Ovary (tissue), 9 donors: ENCODE measurements around the gene NELFB. TPM values are rescaled to one million over a fixed set of nuclear protein-coding genes. Genes with fewer than 3 reads are reported as not detected.

Experiments used
- DNase-seq, 5 donors: peaks; one replicate each; pipeline ENCODE4 v3.0.0-alpha.2; 2019 to 2020
- H3K27ac ChIP-seq, 2 donors: fragments of 200-600 bp; one replicate each; pipeline versions ENCODE4 v1.5.1 to v1.8.0; 2019 to 2022
- H3K27me3 ChIP-seq: fragments of 200-600 bp; one replicate; pipeline ENCODE4 v1.8.0; 2022
- H3K36me3 ChIP-seq: fragments of 200-600 bp; sonication (generic); one replicate; pipeline ENCODE4 v1.5.1; 2019
- H3K4me1 ChIP-seq: one replicate; pipeline ENCODE4 v1.8.1; 2013; ENCODE audit warnings: mild to moderate bottlenecking, moderate library complexity; ENCODE audit not compliant: insufficient read depth
- H3K4me3 ChIP-seq: fragments of 200-600 bp; sonication (generic); one replicate; pipeline ENCODE4 v1.5.1; 2017
- H3K9me3 ChIP-seq, 2 donors: fragments of 200-600 bp in 1 of 2; sonication (generic) in 1 of 2; one replicate each; pipeline versions ENCODE4 v1.5.1 to v1.8.1; 2013 to 2019; ENCODE audit warnings: mild to moderate bottlenecking in 1 of 2, moderate library complexity in 1 of 2
- CTCF ChIP-seq, 3 donors: fragments of 450-650 bp in 2 of 3; fragments of 200-600 bp in 1 of 3; IDR thresholded peaks; one replicate each; pipeline versions ENCODE4 v1.5.1 to v1.8.0; 2016 to 2022; ENCODE audit warnings: antibody characterized with exemption in 3 of 3, mild to moderate bottlenecking in 1 of 3
- EP300 ChIP-seq: sonication (generic); formaldehyde crosslinking; IDR thresholded peaks from one replicate; pipeline ENCODE4 v1.6.1; 2017; ENCODE audit warnings: antibody characterized with exemption
- POLR2A ChIP-seq: fragments of 450-650 bp; IDR thresholded peaks from one replicate; pipeline ENCODE4 v1.6.1; 2017; ENCODE audit warnings: antibody characterized with exemption, mild to moderate bottlenecking, moderate library complexity
- WGBS, 3 donors: extraction: QIAGEN DNeasy Blood & Tissue Kit in 1 of 3; methylation state at CpG; one replicate each; pipeline versions ENCODE4 v1.1.5 to v1.1.7; 2013 to 2017; 5-methylcytosine and 5-hydroxymethylcytosine counted together
- intact Hi-C, 4 donors: fragments of 100-400 bp; cut with DNase I; formaldehyde crosslinking; loops; one replicate each; pipeline versions ENCODE4 v1.11.0 to v1.15.1; 2022 to 2023
- polyA plus RNA-seq, 2 donors: library from polyadenylated mRNA; stranded (reverse); fragments of 200-250 nt in 1 of 2; fragments of 350-450 nt in 1 of 2; fragmentation: Illumina TruSeq in 1 of 2; extraction: RNeasy Lipid Tissue Mini Kit (QIAGEN cat#74804) in 1 of 2; gene quantifications; one replicate each; pipeline ENCODE4 v1.2.3, GENCODE V29; 2013 to 2014
- total RNA-seq, 7 donors: library from RNA; depleted of rRNA in 2 of 7; stranded (reverse); fragments of >200 nt in 2 of 7; fragmentation: NEBNext Ultra II Directional in 3 of 7; extraction: Animal tissue kit (Norgen Biotek cat#: 25700) in 3 of 7; gene quantifications; one replicate each; pipeline versions ENCODE4 v1.1.0 to v1.2.4, GENCODE V29; 2016 to 2023
- donor health status: DM: no; HTN: no; CAD: no; lungs with moderate emphysema.
- donor health status: DM: no; HTN: no; CAD: no.
- donor health status: Bipolar disorder and iron deficiency.
- donor health status: DM: yes; HTN: yes; CAD: no.
- donor health status: DM: no; HTN: no; CAD: no.
- donor health status: DM: yes; HTN: yes; CAD: no.

NELFB gene
- total and polyA plus RNA-seq, 9 donors = 10.9 to 56.6 (median 44.5) TPM

DNA sequence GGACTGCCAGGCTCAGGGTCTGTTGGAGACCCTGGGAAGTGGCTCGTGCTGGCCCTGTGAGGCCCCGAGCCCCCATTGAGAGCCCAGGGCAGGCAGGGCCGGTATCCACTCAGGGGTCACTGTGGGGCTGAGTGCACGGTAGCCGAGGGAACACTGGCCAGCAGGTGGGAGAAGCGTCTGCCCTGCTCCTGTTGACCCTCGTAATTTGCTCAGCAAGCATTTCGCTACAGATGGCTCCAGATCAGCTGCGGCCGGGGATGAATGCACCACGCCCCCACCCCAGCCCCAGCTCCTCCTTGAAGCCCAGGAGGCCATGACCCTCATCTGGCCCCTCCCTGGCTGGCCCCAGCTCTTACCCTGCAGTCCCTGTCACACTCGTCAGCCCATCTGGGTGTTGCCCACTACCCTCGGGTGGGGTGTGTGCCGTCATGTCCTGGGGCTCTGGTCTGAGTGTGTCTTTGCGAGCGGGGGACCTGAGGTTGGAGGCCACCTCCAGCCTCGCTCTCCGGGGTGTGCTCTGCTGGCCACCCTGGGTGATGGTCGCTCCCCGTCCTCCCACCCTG, 53.0 kb downstream of the NELFB start:
- Histone ChIP-seq H3K9me3 (no peaks in the 10 kb centered on the region), H3K27me3 (peaks cover 5% of the 10 kb centered on the region), H3K4me3 (no peak overlapping the region), H3K27ac (no peak overlapping the region), H3K36me3 (no peaks in the 10 kb centered on the region), H3K4me1 (peaks cover 16% of the 10 kb centered on the region)
- peak in 3 of 5 donors; percentile 7 to 37 (median 27) for DNase-seq
- intact Hi-C loops = no loop called here
- WGBS, 3 donors = 35 to 37% (median 35%) methylated on average over 20 of the region's 20 CpGs
- TF ChIP-seq POLR2A (no peak), EP300 (no peak), CTCF (IDR thresholded peaks at IDR 0.05) (no peak)

- intact Hi-C loops = no loop called here
- H3K27ac ChIP-seq = no peak overlapping the region
- H3K4me3 ChIP-seq = no peak overlapping the region
- peaks cover 16% of the 10 kb centered on the region for H3K4me1 ChIP-seq
- WGBS, 3 donors = 71 to 87% (median 84%) methylated on average over 14 to 15 of the region's 15 CpGs
- DNase-seq = no peak
- H3K27me3 ChIP-seq = peaks cover 5% of the 10 kb centered on the region
- TF ChIP-seq EP300 = no peak
- no peak for TF ChIP-seq CTCF (IDR thresholded peaks at IDR 0.05)
- TF ChIP-seq POLR2A = no peak
- H3K36me3 ChIP-seq = no peaks in the 10 kb centered on the region
- H3K9me3 ChIP-seq = no peaks in the 10 kb centered on the region
Observed at GRCh38 chr9:137309368-137310188, 54.5 kb downstream of the NELFB start.

GRCh38 chr9:137310189-137311052, 55.3 kb downstream of the NELFB start:
- WGBS, 3 donors = 63 to 72% (median 68%) methylated on average over 13 to 20 of the region's 20 CpGs
- intact Hi-C loops = no loop called here
- TF ChIP-seq EP300 = no peak
- TF ChIP-seq POLR2A = no peak
- TF ChIP-seq CTCF (IDR thresholded peaks at IDR 0.05) = no peak
- no peak overlapping the region for H3K4me3 ChIP-seq
- peaks cover 13% of the 10 kb centered on the region for H3K4me1 ChIP-seq
- no peaks in the 10 kb centered on the region for H3K9me3 ChIP-seq
- H3K36me3 ChIP-seq = no peaks in the 10 kb centered on the region
- peaks cover 5% of the 10 kb centered on the region for H3K27me3 ChIP-seq
- DNase-seq = peak in 3 of 5 donors; percentile 14 to 26 (median 23)
- H3K27ac ChIP-seq = no peak overlapping the region
